Measurements from ENCODE around the gene KLHL29. TPM values are rescaled to one million over a fixed set of nuclear protein-coding genes. Genes with fewer than 3 reads are reported as not detected.

The KLHL29 gene
- total RNA-seq, 1 experiment from 2014 or later, result 34.1 TPM

DNA sequence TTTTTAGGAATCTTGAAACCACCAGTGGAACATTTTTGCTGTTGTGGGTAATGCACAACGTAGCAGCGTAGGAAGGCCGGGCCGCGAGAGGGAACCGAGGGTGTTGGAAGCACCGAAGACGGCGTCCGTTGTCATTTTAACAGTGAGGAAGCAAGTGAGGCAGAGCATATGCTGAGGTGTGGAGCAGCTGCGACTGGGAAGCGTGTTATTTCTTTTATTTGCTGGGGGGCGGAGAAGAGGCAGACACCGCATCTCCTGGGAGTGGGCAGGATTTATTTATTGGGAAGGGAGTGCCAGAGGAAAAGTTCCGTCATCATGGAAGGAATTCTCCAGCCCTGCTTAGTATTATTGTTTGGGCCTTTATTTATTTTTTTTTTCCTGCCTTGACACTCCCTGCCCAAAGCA, 232.8 kb downstream of the KLHL29 start:
- Histone ChIP-seq H3K27ac (peak overlapping the region; percentile 86), H3K27me3 (no peaks in the 10 kb centered on the region), H3K4me3 (peak overlapping the region; percentile 37), H3K9me3 (replicated peaks) (no peaks in the 10 kb centered on the region), H3K36me3 (0 out of 2 replicates have a peak, but pooled peaks cover 4% of the 10 kb centered on the region), H3K4me1 (peaks cover 55% of the 10 kb centered on the region)
- DNase-seq, result peak; percentile 54 to 66

DNA sequence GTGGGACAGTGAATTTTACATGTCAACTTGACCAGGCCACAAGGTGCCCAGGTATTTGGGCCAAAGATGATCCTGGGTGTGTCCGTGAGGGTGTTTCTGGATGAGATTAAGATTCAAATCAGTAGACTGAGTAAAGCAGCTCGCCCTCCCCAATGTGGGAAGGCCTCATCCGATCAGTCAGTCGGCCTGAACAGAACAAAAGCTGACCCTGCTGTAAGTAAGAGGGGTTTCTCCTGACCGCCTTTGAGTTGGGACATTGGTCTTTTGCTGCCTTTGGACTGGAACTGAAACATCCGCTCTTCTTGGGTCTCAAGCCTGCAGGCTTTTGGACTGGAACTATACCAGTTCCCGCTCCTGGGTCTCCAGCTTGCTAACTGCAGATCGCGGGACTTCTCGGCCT, 233.3 kb downstream of the KLHL29 start:
- Histone ChIP-seq H3K4me1 (peaks cover 55% of the 10 kb centered on the region), H3K27me3 (no peaks in the 10 kb centered on the region)

DNA sequence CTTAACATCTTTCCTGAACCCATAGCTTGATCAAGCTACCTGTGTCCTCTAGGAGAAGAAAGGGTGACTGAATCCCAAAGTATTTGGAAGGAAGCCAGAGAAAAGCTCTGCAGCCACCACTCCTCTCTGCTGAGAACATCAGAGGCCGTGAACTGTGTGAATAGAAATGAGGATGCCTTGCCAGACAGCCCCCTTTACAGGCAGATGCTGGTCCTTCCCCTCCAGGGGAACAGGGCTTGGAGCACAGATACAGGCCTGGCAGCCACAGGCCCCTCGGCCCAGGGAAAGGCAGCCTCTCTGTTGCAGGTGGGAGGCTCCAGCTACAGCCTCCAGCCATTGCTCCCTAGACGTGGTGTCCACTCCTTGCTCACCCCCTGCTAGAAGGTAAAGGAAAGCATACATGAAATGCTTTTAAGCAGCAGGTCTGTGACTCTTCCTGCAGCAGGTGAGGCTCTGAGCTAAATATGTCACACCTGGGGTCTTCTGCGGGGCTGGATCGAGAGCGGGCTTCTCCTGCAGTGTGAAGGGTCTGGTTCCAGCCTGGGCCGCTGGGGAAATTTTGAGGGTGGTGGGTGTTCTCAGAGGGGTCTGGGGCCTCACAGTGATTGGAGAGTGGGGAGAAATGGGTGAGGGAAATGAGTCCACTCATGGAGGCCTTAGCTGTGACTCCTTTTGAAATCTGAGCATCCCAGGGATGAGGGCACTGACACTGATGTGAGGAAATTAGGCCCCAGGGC, 234.0 kb downstream of the KLHL29 start:
- 0 out of 2 replicates have a peak, but pooled peaks cover 5% of the 10 kb centered on the region for H3K36me3 ChIP-seq
- H3K9me3 ChIP-seq (replicated peaks), result no peaks in the 10 kb centered on the region
- DNase-seq, result peak in 1 of 2 experiments; percentile 58
- H3K27me3 ChIP-seq, result no peaks in the 10 kb centered on the region
- peaks cover 60% of the 10 kb centered on the region for H3K4me1 ChIP-seq
- H3K4me3 ChIP-seq, result no peak overlapping the region
- no peak overlapping the region for H3K27ac ChIP-seq

More for the DNA sequence above, 233.3 kb downstream of the KLHL29 start:
- Histone ChIP-seq H3K27ac (peak overlapping the region; percentile 86; the same call in 1 of the 2 replicates), H3K9me3 (replicated peaks) (no peaks in the 10 kb centered on the region), H3K4me3 (no peak overlapping the region), H3K36me3 (0 out of 2 replicates have a peak, but pooled peaks cover 5% of the 10 kb centered on the region)
- no peak for DNase-seq

DNA sequence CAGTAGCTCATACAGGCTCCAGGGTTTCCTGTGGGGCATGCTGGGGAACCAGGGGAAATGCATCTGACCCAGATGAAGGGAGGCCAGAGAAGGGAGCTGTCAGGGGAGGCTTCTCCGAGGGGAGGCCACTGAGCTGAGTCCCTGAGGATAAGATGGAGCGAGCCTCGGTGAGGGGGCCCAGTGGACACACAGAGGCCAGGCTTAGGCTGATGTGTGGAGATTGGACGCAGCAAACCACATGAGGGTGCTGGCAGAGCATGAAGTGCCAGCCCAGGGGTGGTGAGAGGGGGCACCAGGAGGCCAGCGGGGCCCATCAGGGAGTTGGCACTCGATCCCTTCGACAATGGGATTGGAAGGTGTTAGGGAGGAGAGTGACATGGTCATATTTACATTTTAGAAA, 235.0 kb downstream of the KLHL29 start:
- peaks cover 60% of the 10 kb centered on the region for H3K4me1 ChIP-seq
- no peak overlapping the region for H3K4me3 ChIP-seq
- H3K9me3 ChIP-seq (replicated peaks), result no peaks in the 10 kb centered on the region
- 0 out of 2 replicates have a peak, but pooled peaks cover 5% of the 10 kb centered on the region for H3K36me3 ChIP-seq
- no peak for DNase-seq
- H3K27ac ChIP-seq, result no peak overlapping the region
- no peaks in the 10 kb centered on the region for H3K27me3 ChIP-seq

DNA sequence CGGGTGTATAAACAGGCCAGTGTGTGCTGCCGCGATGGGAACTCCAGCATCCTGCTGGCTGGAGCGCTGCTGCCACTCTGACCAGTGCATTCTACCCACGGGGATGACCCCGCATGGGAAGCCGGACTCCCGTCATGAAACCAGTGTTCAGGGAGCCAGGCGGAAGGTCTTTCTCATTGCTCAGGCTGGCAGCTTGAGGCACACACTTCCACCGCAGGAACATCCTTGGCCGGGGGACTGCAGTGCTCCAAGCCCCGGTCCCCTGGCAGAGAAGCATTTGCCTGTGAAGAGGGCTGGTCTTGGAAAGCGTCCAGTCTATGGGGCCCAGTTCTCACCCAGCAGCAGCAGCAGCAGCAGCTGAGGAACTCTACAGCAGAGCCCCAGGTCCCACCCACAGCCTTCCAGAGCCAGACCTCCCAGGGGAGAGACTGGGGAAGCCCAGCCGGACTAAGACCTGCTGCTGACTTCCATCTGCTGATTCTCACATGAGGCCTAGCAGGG, 235.9 kb downstream of the KLHL29 start:
- H3K27me3 ChIP-seq, result no peaks in the 10 kb centered on the region
- H3K4me3 ChIP-seq, result no peak overlapping the region
- H3K27ac ChIP-seq, result peak overlapping the region; percentile 37
- H3K4me1 ChIP-seq, result peaks cover 59% of the 10 kb centered on the region
- H3K9me3 ChIP-seq (replicated peaks), result no peaks in the 10 kb centered on the region
- DNase-seq, result peak; percentile 98
- H3K36me3 ChIP-seq, result 0 out of 2 replicates have a peak, but pooled peaks cover 5% of the 10 kb centered on the region

DNA sequence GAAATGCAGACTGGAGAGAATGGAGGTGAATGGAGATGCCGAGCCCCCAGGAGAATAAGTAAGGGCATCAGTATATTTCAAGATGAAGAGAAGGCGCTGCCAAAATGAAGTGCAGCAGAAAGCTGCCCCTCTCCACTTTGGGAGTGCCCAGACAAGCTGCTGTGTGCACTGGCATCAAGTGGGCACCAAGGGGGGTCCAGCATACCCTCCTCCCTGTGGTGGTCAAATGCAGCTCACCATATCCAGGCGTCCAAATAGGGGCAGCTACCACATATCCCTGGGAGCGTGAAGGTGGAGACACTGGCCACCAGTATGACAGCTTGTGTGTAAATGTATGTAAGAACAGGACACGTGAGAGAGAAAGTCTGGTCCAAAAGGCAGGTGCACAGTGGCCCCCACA, 236.6 kb downstream of the KLHL29 start:
- 0 out of 2 replicates have a peak, but pooled peaks cover 5% of the 10 kb centered on the region for H3K36me3 ChIP-seq
- no peak for DNase-seq
- H3K9me3 ChIP-seq (replicated peaks), result no peaks in the 10 kb centered on the region
- no peaks in the 10 kb centered on the region for H3K27me3 ChIP-seq
- H3K4me3 ChIP-seq, result no peak overlapping the region
- H3K4me1 ChIP-seq, result peaks cover 52% of the 10 kb centered on the region
- H3K27ac ChIP-seq, result peak overlapping the region; percentile 37

DNA sequence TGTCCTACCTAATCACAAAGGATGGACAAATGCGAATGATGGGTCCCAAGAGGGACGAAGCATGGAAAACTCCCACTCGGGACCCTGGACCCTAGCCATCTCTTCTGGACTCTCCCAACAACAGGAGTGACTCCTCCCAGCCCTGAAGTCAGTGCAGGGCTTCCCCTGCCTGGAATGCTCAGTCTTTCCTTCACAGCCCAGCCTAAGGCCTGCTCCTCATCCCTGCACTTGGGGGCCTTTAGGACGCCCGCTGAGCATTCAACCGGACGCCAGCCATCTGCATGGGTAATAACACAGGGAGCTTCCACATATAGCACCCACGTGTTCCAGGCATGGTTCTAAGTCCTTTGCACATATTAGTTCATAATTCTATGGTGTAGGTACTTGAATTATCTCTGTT, 237.5 kb downstream of the KLHL29 start:
- Histone ChIP-seq H3K9me3 (replicated peaks) (no peaks in the 10 kb centered on the region), H3K4me1 (peaks cover 44% of the 10 kb centered on the region), H3K4me3 (no peak overlapping the region), H3K27me3 (no peaks in the 10 kb centered on the region), H3K36me3 (0 out of 2 replicates have a peak, but pooled peaks cover 5% of the 10 kb centered on the region), H3K27ac (no peak overlapping the region)
- no peak for DNase-seq

DNA sequence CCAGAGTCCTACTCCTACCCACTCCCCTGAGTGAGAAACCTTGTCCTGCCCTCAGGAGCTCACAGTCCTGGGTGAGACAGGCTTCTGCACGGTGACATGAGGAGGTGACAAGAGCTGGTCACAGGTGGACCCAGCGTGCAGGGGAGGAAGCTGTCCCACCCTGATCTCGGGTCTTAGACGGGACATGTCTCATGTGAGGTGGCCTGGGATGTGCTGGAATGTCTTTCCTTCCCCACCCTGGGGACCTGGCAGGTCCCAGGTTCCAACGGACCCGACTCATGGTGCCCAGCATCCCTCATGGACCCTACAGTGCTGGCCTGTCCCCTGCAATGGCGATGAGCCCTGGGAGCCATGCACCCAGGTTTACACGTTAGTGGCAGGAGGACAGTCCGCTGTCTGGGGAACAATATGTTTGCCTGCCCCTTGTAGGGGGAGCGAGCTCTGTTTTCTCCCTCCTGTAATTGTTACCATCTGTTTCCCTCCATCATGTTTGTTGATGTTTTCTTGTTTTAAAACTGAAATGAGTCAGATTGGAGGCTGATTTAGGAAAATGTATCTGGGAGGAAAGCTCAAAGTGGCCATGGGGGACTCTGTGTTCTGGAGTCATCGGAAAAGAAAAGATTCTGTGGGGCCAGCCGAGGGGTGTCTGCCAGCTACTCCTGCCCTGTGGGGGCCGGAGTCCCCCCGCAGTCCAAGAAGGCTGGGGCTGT, 238.1 kb downstream of the KLHL29 start:
- no peak overlapping the region for H3K27ac ChIP-seq
- H3K27me3 ChIP-seq, result no peaks in the 10 kb centered on the region
- H3K4me1 ChIP-seq, result peaks cover 37% of the 10 kb centered on the region
- H3K36me3 ChIP-seq, result 0 out of 2 replicates have a peak, but pooled peaks cover 5% of the 10 kb centered on the region
- no peak overlapping the region for H3K4me3 ChIP-seq
- no peak for DNase-seq
- no peaks in the 10 kb centered on the region for H3K9me3 ChIP-seq (replicated peaks)

DNA sequence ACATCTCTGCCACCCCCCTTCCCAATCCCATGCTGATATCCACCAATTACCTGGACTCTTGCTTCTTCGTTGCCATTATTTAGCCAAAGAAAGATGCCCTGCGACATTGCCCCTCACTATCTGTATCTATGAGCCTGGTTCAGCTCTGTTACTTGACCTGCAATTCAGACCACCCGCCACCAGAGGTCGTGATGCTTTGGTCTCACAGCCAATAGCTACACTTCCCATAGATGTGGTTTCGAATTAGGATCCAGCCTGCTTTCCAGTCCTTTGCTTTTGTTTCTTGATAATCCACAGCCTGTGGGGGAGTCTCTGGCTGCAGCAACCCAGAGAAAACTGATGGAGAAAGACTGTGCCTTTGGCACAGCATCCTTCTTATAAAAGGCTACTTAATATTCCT, 239.4 kb downstream of the KLHL29 start:
- Histone ChIP-seq H3K9me3 (replicated peaks) (no peaks in the 10 kb centered on the region), H3K4me3 (no peak overlapping the region), H3K36me3 (0 out of 2 replicates have a peak, but pooled peaks cover 5% of the 10 kb centered on the region), H3K27me3 (no peaks in the 10 kb centered on the region), H3K4me1 (peaks cover 24% of the 10 kb centered on the region), H3K27ac (no peak overlapping the region)
- DNase-seq, result peak; percentile 58 to 73

DNA sequence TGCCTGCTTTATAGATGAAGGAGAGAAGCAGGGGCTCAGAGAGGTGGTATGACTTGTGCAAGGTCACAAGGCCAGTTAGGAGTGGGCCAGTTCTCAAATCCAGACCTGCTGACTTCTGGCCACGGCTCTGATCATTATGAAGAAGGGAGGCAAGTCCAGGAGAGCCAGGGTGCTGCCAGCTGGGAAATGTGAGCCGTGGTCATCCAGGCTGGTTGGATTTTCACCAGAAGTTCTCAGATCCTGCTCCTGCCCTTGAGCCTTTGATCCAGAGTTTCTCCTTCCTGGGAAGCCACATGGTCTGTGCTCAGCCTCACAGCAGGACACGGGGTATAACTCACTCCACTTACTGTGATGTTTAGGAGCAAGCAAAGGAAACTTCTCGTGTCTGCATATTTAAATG, 239.9 kb downstream of the KLHL29 start:
- no peak overlapping the region for H3K4me3 ChIP-seq
- DNase-seq, result no peak
- peaks cover 21% of the 10 kb centered on the region for H3K4me1 ChIP-seq
- H3K27ac ChIP-seq, result no peak overlapping the region
- H3K27me3 ChIP-seq, result no peaks in the 10 kb centered on the region
- H3K36me3 ChIP-seq, result 0 out of 2 replicates have a peak, but pooled peaks cover 5% of the 10 kb centered on the region
- no peaks in the 10 kb centered on the region for H3K9me3 ChIP-seq (replicated peaks)

DNA sequence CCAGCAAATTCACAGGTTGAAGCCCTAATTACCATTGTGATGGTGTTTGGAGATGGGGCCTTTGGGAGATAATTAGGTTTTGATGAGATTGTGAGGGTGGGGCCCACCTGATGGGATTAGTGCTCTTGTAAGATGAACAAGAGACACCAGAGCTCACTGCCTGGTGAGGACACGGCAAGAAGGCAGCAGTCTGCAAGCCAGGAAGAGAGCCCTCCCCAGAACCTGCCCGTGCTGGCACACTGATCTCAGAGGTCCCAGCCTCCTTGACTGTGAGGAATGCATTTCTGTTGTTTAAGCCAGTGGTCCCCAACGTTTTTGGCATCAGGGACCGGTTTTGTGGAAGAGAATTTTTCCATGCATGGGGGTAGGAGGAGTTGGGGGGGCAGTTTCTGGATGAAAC, 240.7 kb downstream of the KLHL29 start:
- Histone ChIP-seq H3K4me1 (peaks cover 14% of the 10 kb centered on the region), H3K27ac (no peak overlapping the region), H3K36me3 (0 out of 2 replicates have a peak, but pooled peaks cover 5% of the 10 kb centered on the region), H3K9me3 (replicated peaks) (no peaks in the 10 kb centered on the region), H3K4me3 (no peak overlapping the region), H3K27me3 (no peaks in the 10 kb centered on the region)
- no peak for DNase-seq

DNA sequence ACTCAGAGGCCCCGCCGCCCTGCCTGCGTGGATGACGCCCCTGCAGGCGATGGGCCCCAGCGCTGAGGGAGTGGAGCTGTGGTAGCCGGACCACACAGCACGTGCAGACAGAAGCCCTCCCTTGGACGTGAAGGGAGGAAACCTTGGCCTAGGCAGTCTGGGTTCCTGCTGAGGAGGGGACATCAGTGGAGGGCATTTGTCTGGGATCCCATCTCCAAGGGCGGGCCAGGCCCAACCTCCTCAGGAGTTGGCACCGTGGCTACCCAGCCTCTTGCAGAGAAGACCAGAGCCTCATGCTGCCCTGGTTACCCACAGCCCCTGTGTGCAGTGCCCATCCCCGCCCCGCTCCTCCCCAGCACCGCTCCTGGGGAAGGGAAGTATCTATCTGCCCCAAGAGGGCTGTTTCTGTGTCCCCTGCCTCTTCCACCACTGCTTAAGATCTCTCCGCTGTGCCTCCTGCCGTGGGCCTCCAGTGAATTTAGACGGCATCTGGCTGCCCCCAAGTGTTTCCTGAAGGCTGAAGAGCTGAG, 241.8 kb downstream of the KLHL29 start:
- peaks cover 5% of the 10 kb centered on the region; the same call in 1 of the 2 replicates for H3K4me1 ChIP-seq
- H3K27me3 ChIP-seq, result no peaks in the 10 kb centered on the region
- H3K27ac ChIP-seq, result no peak overlapping the region
- no peaks in the 10 kb centered on the region for H3K9me3 ChIP-seq (replicated peaks)
- H3K36me3 ChIP-seq, result 0 out of 2 replicates have a peak, but pooled peaks cover 5% of the 10 kb centered on the region
- no peak overlapping the region for H3K4me3 ChIP-seq
- DNase-seq, result no peak

DNA sequence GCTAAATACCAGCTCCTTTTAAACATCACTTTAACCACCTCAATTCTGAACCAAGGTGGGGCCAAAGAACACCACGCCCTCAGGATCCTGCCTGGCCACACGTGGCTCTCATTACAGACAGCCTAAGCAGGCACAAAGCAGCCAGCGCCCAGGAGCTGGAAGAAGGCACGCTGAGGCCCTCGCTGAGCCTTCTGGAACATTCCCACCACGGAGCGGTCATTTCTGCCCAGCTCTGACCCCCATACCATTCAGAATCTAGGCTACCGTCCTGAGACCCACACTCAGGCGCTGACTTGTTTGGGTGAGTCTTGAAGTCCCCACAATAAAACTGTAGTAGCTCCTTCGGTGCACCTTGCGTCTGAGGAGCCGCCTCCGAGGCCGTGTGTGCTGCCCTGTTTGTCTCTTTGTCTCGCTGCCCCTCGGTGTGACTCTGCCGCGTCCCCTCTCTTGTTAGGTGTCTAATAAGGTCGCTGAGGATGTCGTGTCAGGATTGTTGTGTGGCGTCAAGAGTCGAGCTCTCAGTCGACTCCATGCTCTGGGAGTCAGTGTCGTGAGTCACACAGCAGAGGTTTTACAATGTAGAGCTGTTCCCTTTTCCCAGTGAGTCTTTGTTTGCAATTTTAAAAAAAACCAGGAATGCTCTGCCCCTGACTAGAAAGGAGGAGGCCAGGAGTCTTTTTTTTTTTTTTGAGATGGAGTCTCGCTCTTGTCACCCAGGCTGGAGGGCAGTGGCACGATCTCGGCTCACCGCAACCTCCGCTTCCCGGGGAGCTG, 242.4 kb downstream of the KLHL29 start:
- no peak overlapping the region for H3K27ac ChIP-seq
- H3K27me3 ChIP-seq, result no peaks in the 10 kb centered on the region
- no peak for DNase-seq
- H3K9me3 ChIP-seq (replicated peaks), result no peaks in the 10 kb centered on the region
- H3K4me1 ChIP-seq, result peaks cover 5% of the 10 kb centered on the region; the same call in 1 of the 2 replicates
- H3K4me3 ChIP-seq, result no peak overlapping the region
- H3K36me3 ChIP-seq, result 0 out of 2 replicates have a peak, but pooled peaks cover 5% of the 10 kb centered on the region
